OCI-M1 (cell line): ENCODE measurements around the gene RICTOR.

Experiments
- DNase-seq: peaks from one replicate; lab custom pipeline; 2025; lab: John Stamatoyannopoulos, UW

The RICTOR gene

GRCh38 chr5:38888041-38888440 is 186.2 kb downstream of the RICTOR start:
- DNase-seq: peak; percentile 25
